ENCODE data around the gene IPO4.

Gene IPO4

DNA sequence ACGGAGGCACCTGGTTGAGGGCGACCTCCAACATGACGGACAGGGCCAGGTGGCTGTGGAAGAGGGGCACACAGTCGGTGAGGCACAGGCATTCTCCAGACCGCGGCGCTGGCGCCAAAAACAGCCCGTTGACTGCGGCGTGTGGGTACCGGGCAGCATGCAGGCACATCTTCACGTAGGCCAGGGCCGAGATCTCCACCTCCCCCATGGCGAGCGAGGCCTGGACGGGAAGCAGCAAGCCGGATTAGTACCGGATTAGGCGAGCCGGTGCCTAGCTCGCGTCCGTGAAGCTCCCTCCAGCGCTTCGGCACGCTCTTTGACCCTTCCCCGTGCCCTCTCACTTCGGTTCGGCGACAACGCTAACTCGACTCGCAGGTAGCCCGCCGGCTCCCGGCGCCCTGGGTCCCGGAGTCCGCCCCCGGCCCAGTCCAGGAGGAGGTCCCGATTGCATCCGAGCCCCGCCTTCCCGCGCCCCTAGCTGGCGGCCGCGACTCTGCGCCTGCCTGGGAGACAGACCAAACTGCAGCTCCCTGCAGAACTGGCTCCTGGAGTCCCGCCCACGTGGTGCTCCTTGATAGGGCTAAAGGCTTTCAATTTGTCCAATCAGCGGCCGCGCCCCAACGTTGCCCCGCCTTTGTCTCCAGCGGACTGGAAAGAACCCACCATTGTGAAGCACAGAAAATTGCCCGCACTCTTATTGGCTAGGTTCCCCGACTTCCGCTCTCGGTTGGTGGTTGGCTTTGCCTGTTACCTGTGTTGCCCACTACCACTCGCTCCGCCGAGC lies 47.3 kb downstream of the IPO4 start, which contains the start of gene EMC9 (continued):
- TF ChIP-seq HOXD13 (CRISPR knock-in tag; IDR thresholded peaks at IDR 0.05; ENCODE audit: borderline replicate concordance): no peak
- TF ChIP-seq ZNF248 (tag by site-specific recombination; IDR thresholded peaks at IDR 0.05): no peak
- peak; percentile 13; the same call in 1 of the 2 replicates for TF ChIP-seq ZFP69B (tag by site-specific recombination; IDR thresholded peaks at IDR 0.05)
- no peak for TF ChIP-seq ZNF221 (tag by site-specific recombination; IDR thresholded peaks at IDR 0.05; ENCODE audit: borderline replicate concordance)
- no peak for TF ChIP-seq ZNF548 (tag by site-specific recombination; IDR thresholded peaks at IDR 0.05)
- TF ChIP-seq MEIS1 (CRISPR knock-in tag; IDR thresholded peaks at IDR 0.05; ENCODE audit: borderline replicate concordance): no peak
- peak; percentile 73; the same call in 1 of the 2 replicates for TF ChIP-seq BCL11B (tag by site-specific recombination; IDR thresholded peaks at IDR 0.05; ENCODE audit: low read depth)
- TF ChIP-seq ZSCAN16 (tag by site-specific recombination; IDR thresholded peaks at IDR 0.05): no peak
- TF ChIP-seq ZNF398 (tag by site-specific recombination; IDR thresholded peaks at IDR 0.05): no peak
- TF ChIP-seq ZSCAN23 (tag by site-specific recombination; IDR thresholded peaks at IDR 0.05): peak; percentile 92; the same call in 1 of the 2 replicates
- no peak for TF ChIP-seq ZNF155 (tag by site-specific recombination; IDR thresholded peaks at IDR 0.05)
- TF ChIP-seq, protein P1, sequence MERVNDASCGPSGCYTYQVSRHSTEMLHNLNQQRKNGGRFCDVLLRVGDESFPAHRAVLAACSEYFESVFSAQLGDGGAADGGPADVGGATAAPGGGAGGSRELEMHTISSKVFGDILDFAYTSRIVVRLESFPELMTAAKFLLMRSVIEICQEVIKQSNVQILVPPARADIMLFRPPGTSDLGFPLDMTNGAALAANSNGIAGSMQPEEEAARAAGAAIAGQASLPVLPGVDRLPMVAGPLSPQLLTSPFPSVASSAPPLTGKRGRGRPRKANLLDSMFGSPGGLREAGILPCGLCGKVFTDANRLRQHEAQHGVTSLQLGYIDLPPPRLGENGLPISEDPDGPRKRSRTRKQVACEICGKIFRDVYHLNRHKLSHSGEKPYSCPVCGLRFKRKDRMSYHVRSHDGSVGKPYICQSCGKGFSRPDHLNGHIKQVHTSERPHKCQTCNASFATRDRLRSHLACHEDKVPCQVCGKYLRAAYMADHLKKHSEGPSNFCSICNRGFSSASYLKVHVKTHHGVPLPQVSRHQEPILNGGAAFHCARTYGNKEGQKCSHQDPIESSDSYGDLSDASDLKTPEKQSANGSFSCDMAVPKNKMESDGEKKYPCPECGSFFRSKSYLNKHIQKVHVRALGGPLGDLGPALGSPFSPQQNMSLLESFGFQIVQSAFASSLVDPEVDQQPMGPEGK (tag by site-specific recombination; IDR thresholded peaks at IDR 0.05): peak; percentile 78; the same call in 1 of the 2 replicates
- peak; percentile 84 for TF ChIP-seq ZNF600 (tag by site-specific recombination; IDR thresholded peaks at IDR 0.05)
- TF ChIP-seq ZNF433 (tag by site-specific recombination; IDR thresholded peaks at IDR 0.05; ENCODE audit: low read depth): no peak
- 0 out of 2 replicates have a peak, but pooled peaks have one; percentile 47 for TF ChIP-seq ZBTB6 (tag by site-specific recombination; IDR thresholded peaks at IDR 0.05)
- TF ChIP-seq ZBTB1 (tag by site-specific recombination; IDR thresholded peaks at IDR 0.05): no peak
- peak; percentile 73; the same call in 1 of the 2 replicates for TF ChIP-seq ZNF785 (tag by site-specific recombination; IDR thresholded peaks at IDR 0.05)
- TF ChIP-seq, protein P2, sequence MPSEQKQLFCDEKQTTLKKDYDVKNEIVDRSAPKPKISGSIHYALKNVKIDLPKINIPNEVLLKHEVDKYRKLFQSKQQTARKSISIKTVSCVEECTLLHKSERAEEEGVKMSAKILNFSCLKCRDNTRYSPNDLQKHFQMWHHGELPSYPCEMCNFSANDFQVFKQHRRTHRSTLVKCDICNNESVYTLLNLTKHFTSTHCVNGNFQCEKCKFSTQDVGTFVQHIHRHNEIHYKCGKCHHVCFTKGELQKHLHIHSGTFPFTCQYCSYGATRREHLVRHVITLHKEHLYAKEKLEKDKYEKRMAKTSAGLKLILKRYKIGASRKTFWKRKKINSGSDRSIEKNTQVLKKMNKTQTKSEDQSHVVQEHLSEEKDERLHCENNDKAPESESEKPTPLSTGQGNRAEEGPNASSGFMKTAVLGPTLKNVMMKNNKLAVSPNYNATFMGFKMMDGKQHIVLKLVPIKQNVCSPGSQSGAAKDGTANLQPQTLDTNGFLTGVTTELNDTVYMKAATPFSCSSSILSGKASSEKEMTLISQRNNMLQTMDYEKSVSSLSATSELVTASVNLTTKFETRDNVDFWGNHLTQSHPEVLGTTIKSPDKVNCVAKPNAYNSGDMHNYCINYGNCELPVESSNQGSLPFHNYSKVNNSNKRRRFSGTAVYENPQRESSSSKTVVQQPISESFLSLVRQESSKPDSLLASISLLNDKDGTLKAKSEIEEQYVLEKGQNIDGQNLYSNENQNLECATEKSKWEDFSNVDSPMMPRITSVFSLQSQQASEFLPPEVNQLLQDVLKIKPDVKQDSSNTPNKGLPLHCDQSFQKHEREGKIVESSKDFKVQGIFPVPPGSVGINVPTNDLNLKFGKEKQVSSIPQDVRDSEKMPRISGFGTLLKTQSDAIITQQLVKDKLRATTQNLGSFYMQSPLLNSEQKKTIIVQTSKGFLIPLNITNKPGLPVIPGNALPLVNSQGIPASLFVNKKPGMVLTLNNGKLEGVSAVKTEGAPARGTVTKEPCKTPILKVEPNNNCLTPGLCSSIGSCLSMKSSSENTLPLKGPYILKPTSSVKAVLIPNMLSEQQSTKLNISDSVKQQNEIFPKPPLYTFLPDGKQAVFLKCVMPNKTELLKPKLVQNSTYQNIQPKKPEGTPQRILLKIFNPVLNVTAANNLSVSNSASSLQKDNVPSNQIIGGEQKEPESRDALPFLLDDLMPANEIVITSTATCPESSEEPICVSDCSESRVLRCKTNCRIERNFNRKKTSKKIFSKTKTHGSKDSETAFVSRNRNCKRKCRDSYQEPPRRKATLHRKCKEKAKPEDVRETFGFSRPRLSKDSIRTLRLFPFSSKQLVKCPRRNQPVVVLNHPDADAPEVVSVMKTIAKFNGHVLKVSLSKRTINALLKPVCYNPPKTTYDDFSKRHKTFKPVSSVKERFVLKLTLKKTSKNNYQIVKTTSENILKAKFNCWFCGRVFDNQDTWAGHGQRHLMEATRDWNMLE (tag by site-specific recombination; conservative IDR thresholded peaks at IDR 0.05; ENCODE audit: low read depth): 0 out of 2 replicates have a peak, but pooled peaks have one; percentile 12
- TF ChIP-seq ZNF660 (tag by site-specific recombination; IDR thresholded peaks at IDR 0.05): 0 out of 2 replicates have a peak, but pooled peaks have one; percentile 28
- peak; percentile 19; the same call in 1 of the 2 replicates for TF ChIP-seq ZNF18 (tag by site-specific recombination; IDR thresholded peaks at IDR 0.05)
- TF ChIP-seq, protein P3, sequence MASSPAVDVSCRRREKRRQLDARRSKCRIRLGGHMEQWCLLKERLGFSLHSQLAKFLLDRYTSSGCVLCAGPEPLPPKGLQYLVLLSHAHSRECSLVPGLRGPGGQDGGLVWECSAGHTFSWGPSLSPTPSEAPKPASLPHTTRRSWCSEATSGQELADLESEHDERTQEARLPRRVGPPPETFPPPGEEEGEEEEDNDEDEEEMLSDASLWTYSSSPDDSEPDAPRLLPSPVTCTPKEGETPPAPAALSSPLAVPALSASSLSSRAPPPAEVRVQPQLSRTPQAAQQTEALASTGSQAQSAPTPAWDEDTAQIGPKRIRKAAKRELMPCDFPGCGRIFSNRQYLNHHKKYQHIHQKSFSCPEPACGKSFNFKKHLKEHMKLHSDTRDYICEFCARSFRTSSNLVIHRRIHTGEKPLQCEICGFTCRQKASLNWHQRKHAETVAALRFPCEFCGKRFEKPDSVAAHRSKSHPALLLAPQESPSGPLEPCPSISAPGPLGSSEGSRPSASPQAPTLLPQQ (tag by site-specific recombination; IDR thresholded peaks at IDR 0.05): no peak; the same call in none of the 2 replicates
- no peak for TF ChIP-seq ZNF529 (tag by site-specific recombination; IDR thresholded peaks at IDR 0.05; ENCODE audit: insufficient replicate concordance)
- no peak for TF ChIP-seq ZNF596 (tag by site-specific recombination; IDR thresholded peaks at IDR 0.05)
- TF ChIP-seq ZNF114 (tag by site-specific recombination; IDR thresholded peaks at IDR 0.05): no peak
- no peak for TF ChIP-seq ZNF473 (tag by site-specific recombination; IDR thresholded peaks at IDR 0.05)
- no peak; the same call in 1 of the 2 replicates for TF ChIP-seq ZNF792 (tag by site-specific recombination; IDR thresholded peaks at IDR 0.05)
